B cell (primary cell): ENCODE results near the gene STAMBPL1. TPM values are rescaled to one million over a fixed set of nuclear protein-coding genes. Genes with fewer than 3 reads are reported as not detected.
"Not testable (repeated sequence)": the region's sequence is repeated elsewhere in the genome, so short reads cannot be mapped to it uniquely, and the experiment has no call there.

ENCODE experiments used
- ATAC-seq: fragments of 200-7000 bp; cut with Tn5 transposase; one replicate; pipeline ENCODE4 v1.10.0; 2021; ENCODE audit warnings: low read depth, mild to moderate bottlenecking, moderate number of reproducible peaks, moderate library complexity
- CTCF ChIA-PET: fragments of 350-600 bp; sonication (Branson Sonifier 250); formaldehyde crosslinking; loops from one replicate; lab custom pipeline; 2021; ENCODE audit warnings: antibody characterized with exemption, inconsistent platforms; lab: Charles Lee
- POLR2A ChIA-PET: fragments of 350-600 bp; sonication (Branson Sonifier 250); formaldehyde crosslinking; loops from one replicate; lab custom pipeline; 2021; ENCODE audit warnings: antibody characterized with exemption; lab: Charles Lee
- DNase-seq: peaks from one replicate; pipeline ENCODE4 v3.0.0; 2013
- H2AFZ ChIP-seq: 2 replicates; pipeline ENCODE4 v1.6.1; 2012; ENCODE audit warnings: mild to moderate bottlenecking, low read depth, low read length; ENCODE audit not compliant: insufficient read depth, poor library complexity, severe bottlenecking
- H3K27ac ChIP-seq, 2 donors: 1 replicate in 1 of 2; 2 replicates in 1 of 2; pipeline ENCODE4 v1.5.1; 2012 to 2013; ENCODE audit warnings: low read length in 2 of 2, mild to moderate bottlenecking in 2 of 2, moderate library complexity in 1 of 2
- H3K27me3 ChIP-seq, 4 experiments: fragments of 200-600 bp in 1 of 4; sonication (generic) in 1 of 4; replicated peaks in 1 of 4; 1 replicate in 2 of 4; 2 replicates in 2 of 4; pipeline versions ENCODE4 v1.6.1 to v1.7.0; 2013 to 2016; ENCODE audit warnings: low read length in 3 of 4, mild to moderate bottlenecking in 2 of 4, mixed read lengths in 1 of 4, moderate library complexity in 1 of 4; ENCODE audit not compliant: insufficient read depth in 4 of 4, control insufficient read depth in 3 of 4; ENCODE audit errors: control extremely low read depth in 1 of 4
- H3K36me3 ChIP-seq, 2 experiments: replicated peaks in 1 of 2; 1 replicate in 1 of 2; 2 replicates in 1 of 2; pipeline versions ENCODE4 v1.6.1 to v1.7.1; 2013; ENCODE audit warnings: low read length in 1 of 2; ENCODE audit not compliant: insufficient read depth in 2 of 2, control insufficient read depth in 1 of 2; ENCODE audit errors: control extremely low read depth in 1 of 2, extremely low read depth in 1 of 2
- H3K4me1 ChIP-seq, 2 donors: fragments of 200-600 bp in 1 of 2; sonication (generic) in 1 of 2; 1 replicate in 1 of 2; 2 replicates in 1 of 2; pipeline versions ENCODE4 v1.5.1 to v1.6.1; 2013 to 2017; ENCODE audit warnings: low read length in 2 of 2; ENCODE audit not compliant: control insufficient read depth in 2 of 2, insufficient read depth in 2 of 2
- H3K4me2 ChIP-seq: replicated peaks from 2 replicates; pipeline ENCODE3; 2012; ENCODE audit warnings: mild to moderate bottlenecking, low read depth, low read length; ENCODE audit not compliant: poor library complexity, severe bottlenecking
- H3K4me3 ChIP-seq, 5 experiments: fragments of 200-600 bp in 1 of 5; sonication (generic) in 1 of 5; 1 replicate in 3 of 5; 2 replicates in 2 of 5; pipeline versions ENCODE4 v1.5.1 to v1.7.0; 2011 to 2016; ENCODE audit warnings: low read length in 4 of 5, mild to moderate bottlenecking in 4 of 5, low read depth in 2 of 5, control low read depth in 1 of 5, moderate library complexity in 1 of 5; ENCODE audit not compliant: insufficient read depth in 1 of 5; ENCODE audit errors: control extremely low read depth in 1 of 5, extremely low read depth in 1 of 5
- H3K79me2 ChIP-seq: fragments of 200-600 bp; sonication (generic); one replicate; pipeline ENCODE4 v1.6.0; 2016; ENCODE audit warnings: low read length; ENCODE audit not compliant: control insufficient read depth, insufficient read depth
- H3K9ac ChIP-seq: fragments of 200-600 bp; sonication (generic); 2 replicates; pipeline ENCODE4 v1.6.1; 2017; ENCODE audit warnings: mild to moderate bottlenecking, low read length, moderate library complexity
- H3K9me3 ChIP-seq, 3 donors: one replicate each; pipeline versions ENCODE4 v1.6.1 to v1.7.1; 2013; ENCODE audit warnings: low read length in 2 of 3; ENCODE audit not compliant: control insufficient read depth in 2 of 3, insufficient read depth in 1 of 3; ENCODE audit errors: control extremely low read depth in 1 of 3
- H4K20me1 ChIP-seq: 2 replicates; pipeline ENCODE4 v1.6.0; 2012; ENCODE audit warnings: mild to moderate bottlenecking, low read length; ENCODE audit not compliant: insufficient read depth, control insufficient read depth, poor library complexity, severe bottlenecking
- H3K27ac Mint-ChIP-seq: one replicate; pipeline ENCODE4 v1.8.0; 2021; ENCODE audit warnings: mixed read lengths
- H3K27me3 Mint-ChIP-seq: one replicate; pipeline ENCODE4 v1.8.0; 2021; ENCODE audit warnings: mixed read lengths
- H3K4me1 Mint-ChIP-seq: one replicate; pipeline ENCODE4 v1.8.0; 2021; ENCODE audit warnings: mixed read lengths
- H3K4me3 Mint-ChIP-seq: one replicate; pipeline ENCODE4 v1.8.0; 2021; ENCODE audit warnings: mixed read lengths
- H3K9me3 Mint-ChIP-seq: one replicate; pipeline ENCODE4 v1.8.0; 2022; ENCODE audit warnings: mixed read lengths; ENCODE audit not compliant: insufficient read depth
- EZH2 ChIP-seq: IDR thresholded peaks from 2 replicates; pipeline ENCODE4 v1.6.1; 2012; ENCODE audit warnings: borderline replicate concordance, low read depth, mild to moderate bottlenecking, moderate library complexity, low read length; ENCODE audit not compliant: insufficient read depth, poor library complexity, severe bottlenecking
- WGBS: methylation state at CpG from one replicate; pipeline ENCODE4 v1.1.5; 2013; ENCODE audit warnings: missing lambda C conversion rate; ENCODE audit not compliant: insufficient coverage; 5-methylcytosine and 5-hydroxymethylcytosine counted together
- intact Hi-C: fragments of 100-400 bp; cut with micrococcal nuclease; formaldehyde crosslinking; loops from one replicate; pipeline ENCODE4 v1.10.0; 2022
- polyA plus RNA-seq: library from polyadenylated mRNA; depleted of rRNA; stranded (reverse); fragments of >200 nt; gene quantifications from 2 replicates; pipeline ENCODE4 v1.2.3, GENCODE V29; 2012
- total RNA-seq, 2 donors: library from RNA; stranded (reverse); fragments of 120-200 nt in 1 of 2; gene quantifications; 1 replicate in 1 of 2; 2 replicates in 1 of 2; pipeline versions ENCODE4 v1.2.3 to v1.2.4, GENCODE V29; 2013 to 2022
- TF ChIP-seq, protein P1 (sequence below): fragments of 200-600 bp; IDR thresholded peaks from one replicate; pipeline ENCODE4 v1.8.0; 2022; ENCODE audit warnings: antibody characterized with exemption, mild to moderate bottlenecking

STAMBPL1 gene
- total and polyA plus RNA-seq, 2 donors (not counting 1 experiment from before 2014, with no cell fraction given), result 50.3 to 64.2 TPM

DNA sequence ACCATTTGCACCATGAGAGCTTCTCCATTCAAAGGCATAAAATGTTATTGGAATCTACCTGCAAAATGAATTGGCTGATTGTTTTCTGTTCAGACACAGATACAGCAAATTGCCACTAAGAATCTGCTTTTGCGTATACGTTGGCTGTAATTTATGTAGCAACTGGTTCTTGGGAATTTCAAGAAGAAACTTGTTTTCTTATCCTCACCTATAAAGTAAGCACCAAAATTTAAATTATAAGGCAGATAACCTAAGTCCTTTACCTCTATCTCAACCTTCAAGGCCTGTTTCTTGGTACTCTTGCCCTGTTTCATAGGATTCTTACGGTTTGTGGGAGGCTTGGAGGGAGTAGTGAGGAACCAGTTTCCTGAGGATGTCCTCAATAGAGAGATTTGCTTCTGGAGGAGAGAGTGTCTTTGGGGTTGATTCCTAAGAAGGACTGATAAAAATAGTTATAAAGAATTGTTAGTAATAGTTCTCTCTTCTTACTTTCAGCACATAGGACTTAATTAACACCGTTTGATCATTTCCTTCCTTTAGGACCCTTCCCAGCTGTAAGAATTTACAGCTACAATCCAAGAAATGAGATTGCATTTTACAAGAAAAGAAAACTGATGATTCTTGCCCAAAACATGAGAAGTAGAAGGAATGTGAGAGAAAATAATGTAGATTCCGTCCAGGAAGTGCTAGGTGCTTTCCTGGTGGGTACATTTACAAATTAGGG lies 2.0 kb downstream of the STAMBPL1 start:
- Mint-ChIP-seq H3K4me1 (peaks cover 67% of the 10 kb centered on the region), H3K9me3 (no peaks in the 10 kb centered on the region), H3K27ac (peak overlapping the region; percentile 97), H3K4me3 (peak overlapping the region; percentile 96), H3K27me3 (no peaks in the 10 kb centered on the region)
- Histone ChIP-seq H4K20me1 (no peaks in the 10 kb centered on the region), H3K79me2 (peaks cover 56% of the 10 kb centered on the region), H3K27ac (peak overlapping the region; percentile 88 to 91), H3K4me2 (peak overlapping the region; percentile 78), H3K9me3 (no peaks in the 10 kb centered on the region), H3K4me3 (peak overlapping the region in 3 of 5 experiments; percentile 66 to 84 (median 71)), H3K27me3 (no peaks in the 10 kb centered on the region), H3K4me1 (peaks cover 31 to 49% of the 10 kb centered on the region in 2 donors), H2AFZ (no peak overlapping the region), H3K9ac (peak overlapping the region; percentile 82), H3K36me3 (no peaks in the 10 kb centered on the region)
- ChIA-PET CTCF (interaction anchor here (1.0 to 5.3 kb wide), 4 partner anchors 19 to 335 kb away, joined by 3 to 60 read pairs (median 28); no protein-coding TSS in a partner anchor), POLR2A (interaction anchor here (0.9 to 3.9 kb wide), 2 partner anchors 16 to 19 kb away, joined by 4 to 47 read pairs; no protein-coding TSS in a partner anchor)
- no peak for ATAC-seq
- intact Hi-C loops, result loop anchor here (2.0 to 5.0 kb wide), 5 partner anchors 35 to 1019 kb away; partner anchors contain the start of genes IFIT5, KLLN and PTEN
- no CpG with 5 or more reads among the region's 5 CpGs for WGBS
- TF ChIP-seq EZH2, result no peak
- TF ChIP-seq, protein P1, sequence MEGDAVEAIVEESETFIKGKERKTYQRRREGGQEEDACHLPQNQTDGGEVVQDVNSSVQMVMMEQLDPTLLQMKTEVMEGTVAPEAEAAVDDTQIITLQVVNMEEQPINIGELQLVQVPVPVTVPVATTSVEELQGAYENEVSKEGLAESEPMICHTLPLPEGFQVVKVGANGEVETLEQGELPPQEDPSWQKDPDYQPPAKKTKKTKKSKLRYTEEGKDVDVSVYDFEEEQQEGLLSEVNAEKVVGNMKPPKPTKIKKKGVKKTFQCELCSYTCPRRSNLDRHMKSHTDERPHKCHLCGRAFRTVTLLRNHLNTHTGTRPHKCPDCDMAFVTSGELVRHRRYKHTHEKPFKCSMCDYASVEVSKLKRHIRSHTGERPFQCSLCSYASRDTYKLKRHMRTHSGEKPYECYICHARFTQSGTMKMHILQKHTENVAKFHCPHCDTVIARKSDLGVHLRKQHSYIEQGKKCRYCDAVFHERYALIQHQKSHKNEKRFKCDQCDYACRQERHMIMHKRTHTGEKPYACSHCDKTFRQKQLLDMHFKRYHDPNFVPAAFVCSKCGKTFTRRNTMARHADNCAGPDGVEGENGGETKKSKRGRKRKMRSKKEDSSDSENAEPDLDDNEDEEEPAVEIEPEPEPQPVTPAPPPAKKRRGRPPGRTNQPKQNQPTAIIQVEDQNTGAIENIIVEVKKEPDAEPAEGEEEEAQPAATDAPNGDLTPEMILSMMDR, result no peak
- no peak for DNase-seq

DNA sequence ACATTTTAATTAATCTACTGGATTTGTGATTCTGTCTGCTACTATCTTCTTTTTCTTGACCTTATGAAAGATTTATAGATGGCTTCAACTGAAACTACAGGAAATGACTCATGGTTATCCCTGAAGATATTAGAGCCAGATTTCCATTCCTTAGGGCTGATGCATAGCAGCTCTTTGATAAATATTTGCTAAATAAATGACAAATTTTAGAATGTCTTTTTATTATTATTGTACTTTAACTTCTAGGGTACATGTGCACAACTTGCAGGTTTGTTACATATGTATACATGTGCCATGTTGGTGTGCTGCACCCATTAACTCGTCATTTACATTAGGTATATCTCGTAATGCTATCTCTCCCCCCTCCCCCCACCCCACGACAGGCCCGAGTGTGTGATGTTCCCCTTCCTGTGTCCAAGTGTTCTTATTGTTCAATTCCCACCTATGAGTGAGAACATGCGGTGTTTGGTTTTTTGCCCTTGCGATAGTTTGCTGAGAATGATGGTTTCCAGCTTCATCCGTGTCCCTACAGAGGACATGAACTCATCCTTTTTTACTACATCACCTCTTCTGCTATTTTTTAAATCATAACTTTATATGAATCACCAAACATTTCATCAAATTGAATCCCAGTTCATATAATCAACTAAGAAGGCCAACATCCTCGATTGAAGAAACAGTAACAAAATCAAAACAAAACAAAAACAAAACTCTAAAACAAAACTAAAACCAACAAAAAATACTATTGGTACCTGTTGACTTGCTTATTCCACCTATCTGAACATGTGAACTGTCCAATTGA lies 2.8 kb downstream of the STAMBPL1 start:
- H3K4me1 ChIP-seq, result peaks cover 35 to 54% of the 10 kb centered on the region in 2 donors
- H3K27me3 Mint-ChIP-seq, H3K9me3 Mint-ChIP-seq, H4K20me1 ChIP-seq, DNase-seq, H3K27me3 ChIP-seq, H3K36me3 ChIP-seq, H3K9me3 ChIP-seq, H2AFZ ChIP-seq, ATAC-seq: not testable (repeated sequence)
- intact Hi-C loops, result loop anchor here (5.0 kb wide), 2 partner anchors 34 to 496 kb away; no protein-coding TSS in a partner anchor
- ChIA-PET CTCF (interaction anchor here (1.6 to 6.5 kb wide), 4 partner anchors 18 to 50 kb away, joined by 4 to 63 read pairs (median 37); no protein-coding TSS in a partner anchor), POLR2A (interaction anchor here (3.9 kb wide), 1 partner anchor 18 kb away, joined by 47 read pairs; no protein-coding TSS in a partner anchor)
- peak overlapping the region; percentile 78 for H3K4me2 ChIP-seq
- peak overlapping the region in 2 of 5 experiments; percentile 6 to 84 for H3K4me3 ChIP-seq
- Mint-ChIP-seq H3K27ac (peak overlapping the region; percentile 97), H3K4me3 (peak overlapping the region; percentile 96), H3K4me1 (peaks cover 72% of the 10 kb centered on the region)
- H3K27ac ChIP-seq, result peak overlapping the region; percentile 88 to 91
- H3K9ac ChIP-seq, result peak overlapping the region; percentile 82
- peaks cover 63% of the 10 kb centered on the region for H3K79me2 ChIP-seq
- WGBS, result 100% methylated on average over 1 of the region's 8 CpGs
